ENCODE data around the gene WDR49.

GRCh38 chr3:167453815-167454214, 199.9 kb downstream of the WDR49 start:
- TF ChIP-seq ELF1 (IDR thresholded peaks at IDR 0.05; ENCODE audit: borderline replicate concordance, low read depth) (no peak), CTCF (IDR thresholded peaks at IDR 0.05 in 2 of 3, conservative IDR thresholded peaks at IDR 0.05 in 1 of 3; ENCODE audit: borderline replicate concordance in 1 of 3, insufficient read depth in 1 of 3, low read depth in 2 of 3, low read length in 2 of 3) (no peak), ZNF274 (IDR thresholded peaks at IDR 0.05; ENCODE audit: low read depth, low read length) (no peak), POLR2A (IDR thresholded peaks at IDR 0.05; ENCODE audit: borderline replicate concordance, extremely low read depth, insufficient read depth, insufficient read length) (no peak)
